Raji (cell line): Measurements from ENCODE around the gene GTF2E1.

Source experiments
- POLR2A ChIP-seq: IDR thresholded peaks from 2 replicates; pipeline ENCODE4 v1.6.1; 2011; ENCODE audit warnings: low read depth, low read length, control low read depth; ENCODE audit not compliant: insufficient read depth

The GTF2E1 gene

GRCh38 chr3:120745466-120745865, 2.9 kb downstream of the GTF2E1 start:
- TF ChIP-seq POLR2A, result no peak

- TF ChIP-seq POLR2A, result no peak
Observed at GRCh38 chr3:120749843-120750242, 7.3 kb downstream of the GTF2E1 start.

GRCh38 chr3:120752230-120752629, 9.7 kb downstream of the GTF2E1 start:
- TF ChIP-seq POLR2A, result no peak

GRCh38 chr3:120752865-120753264, 10.3 kb downstream of the GTF2E1 start:
- TF ChIP-seq POLR2A, result no peak

GRCh38 chr3:120753810-120754209, 11.3 kb downstream of the GTF2E1 start:
- TF ChIP-seq POLR2A, result no peak

GRCh38 chr3:120756061-120756460, 13.5 kb downstream of the GTF2E1 start:
- TF ChIP-seq POLR2A, result no peak

GRCh38 chr3:120762615-120763014, 20.1 kb downstream of the GTF2E1 start:
- no peak for TF ChIP-seq POLR2A

- no peak for TF ChIP-seq POLR2A
Observed at GRCh38 chr3:120763601-120764000, 21.1 kb downstream of the GTF2E1 start.

- TF ChIP-seq POLR2A, result no peak
Observed at GRCh38 chr3:120764206-120764605, 21.7 kb downstream of the GTF2E1 start.

- TF ChIP-seq POLR2A, result no peak
Observed at GRCh38 chr3:120765830-120766493, 23.4 kb downstream of the GTF2E1 start.

- TF ChIP-seq POLR2A, result no peak
Observed at GRCh38 chr3:120766576-120766975, 24.0 kb downstream of the GTF2E1 start.

- no peak for TF ChIP-seq POLR2A
Observed at GRCh38 chr3:120767106-120767505, 24.6 kb downstream of the GTF2E1 start.

- TF ChIP-seq POLR2A, result no peak
Observed at GRCh38 chr3:120769436-120769835, 26.9 kb downstream of the GTF2E1 start.

- TF ChIP-seq POLR2A, result no peak
Observed at GRCh38 chr3:120770891-120771290, 28.3 kb downstream of the GTF2E1 start.

GRCh38 chr3:120772081-120772480, 29.5 kb downstream of the GTF2E1 start:
- TF ChIP-seq POLR2A, result no peak

GRCh38 chr3:120773932-120774331, 31.4 kb downstream of the GTF2E1 start:
- TF ChIP-seq POLR2A, result no peak

- TF ChIP-seq POLR2A, result no peak
Observed at GRCh38 chr3:120775411-120775810, 32.9 kb downstream of the GTF2E1 start.
